C4-2B (cell line): ENCODE results near the gene FMNL3.

Source experiments
- CTCF ChIP-seq: fragments of 450-650 bp; conservative IDR thresholded peaks from 2 replicates; pipeline ENCODE4 v1.5.1; 2017; ENCODE audit warnings: mild to moderate bottlenecking
- ZFX ChIP-seq: fragments of 450-650 bp; IDR thresholded peaks from 2 replicates; pipeline ENCODE4 v1.6.1; 2017

- TF ChIP-seq CTCF (no peak), ZFX (no peak)
Measured at GRCh38 chr12:49633703-49634345, 73.4 kb downstream of the FMNL3 start.
